Esophagus muscularis mucosa (tissue), 4 donors: Measurements from ENCODE around the gene SLC10A7. TPM values are rescaled to one million over a fixed set of nuclear protein-coding genes. Genes with fewer than 3 reads are reported as not detected.

Experiments
- DNase-seq: peaks from one replicate; pipeline ENCODE4 v3.0.0-alpha.2; 2017; ENCODE audit errors: extremely low spot score
- H3K27ac ChIP-seq, 4 donors: fragments of 200-600 bp; sonication (generic); replicated peaks in 1 of 4; 1 replicate in 3 of 4; 2 replicates in 1 of 4; pipeline ENCODE4 v1.5.1; 2016 to 2019; ENCODE audit warnings: mild to moderate bottlenecking in 1 of 4
- H3K27me3 ChIP-seq, 4 donors: fragments of 200-600 bp; sonication (generic); one replicate each; pipeline versions ENCODE4 v1.5.1 to v1.6.0; 2016 to 2019
- H3K36me3 ChIP-seq, 4 donors: fragments of 200-600 bp; sonication (generic); one replicate each; pipeline ENCODE4 v1.5.1; 2016 to 2019
- H3K4me1 ChIP-seq, 4 donors: fragments of 200-600 bp; sonication (generic); one replicate each; pipeline ENCODE4 v1.5.1; 2016 to 2019
- H3K4me3 ChIP-seq, 4 donors: fragments of 200-600 bp; sonication (generic); 1 replicate in 2 of 4; 2 replicates in 2 of 4; pipeline ENCODE4 v1.5.1; 2016 to 2019; ENCODE audit warnings: mild to moderate bottlenecking in 4 of 4, moderate library complexity in 1 of 4
- H3K9me3 ChIP-seq, 4 donors: fragments of 200-600 bp; sonication (generic); 1 replicate in 3 of 4; 2 replicates in 1 of 4; pipeline ENCODE4 v1.5.1; 2016 to 2019
- EP300 ChIP-seq: sonication (generic); formaldehyde crosslinking; IDR thresholded peaks from one replicate; pipeline ENCODE4 v1.6.1; 2017; ENCODE audit warnings: antibody characterized with exemption
- POLR2A ChIP-seq: fragments of 450-650 bp; IDR thresholded peaks from one replicate; pipeline ENCODE4 v1.6.1; 2017; ENCODE audit warnings: antibody characterized with exemption, moderate library complexity, mild to moderate bottlenecking, low read depth
- POLR2AphosphoS5 ChIP-seq, 2 donors: sonication (generic); formaldehyde crosslinking; IDR thresholded peaks; one replicate each; pipeline ENCODE4 v1.6.1; 2017; ENCODE audit warnings: antibody characterized with exemption in 2 of 2
- WGBS: methylation state at CpG from one replicate; pipeline ENCODE4 v1.1.5; 2018; 5-methylcytosine and 5-hydroxymethylcytosine counted together
- intact Hi-C: fragments of 100-400 bp; cut with DNase I; formaldehyde crosslinking; loops from one replicate; pipeline ENCODE4 v1.15.1; 2023
- total RNA-seq, 4 donors: library from RNA; depleted of rRNA; stranded (reverse); fragments of >200 nt; gene quantifications; one replicate each; pipeline versions ENCODE4 v1.1.0 to v1.2.1, GENCODE V29; 2016
- TF ChIP-seq, protein P1 (sequence below), 3 experiments: fragments of 200-600 bp in 2 of 3; fragments of 450-650 bp in 1 of 3; sonication (generic) in 2 of 3; IDR thresholded peaks; one replicate each; pipeline ENCODE4 v1.5.1; 2017 to 2019; ENCODE audit warnings: antibody characterized with exemption in 3 of 3, mild to moderate bottlenecking in 2 of 3, moderate library complexity in 1 of 3

SLC10A7 gene
- total RNA-seq, 4 donors from 2014 or later = 3.3 to 6.2 (median 5.7) TPM

DNA sequence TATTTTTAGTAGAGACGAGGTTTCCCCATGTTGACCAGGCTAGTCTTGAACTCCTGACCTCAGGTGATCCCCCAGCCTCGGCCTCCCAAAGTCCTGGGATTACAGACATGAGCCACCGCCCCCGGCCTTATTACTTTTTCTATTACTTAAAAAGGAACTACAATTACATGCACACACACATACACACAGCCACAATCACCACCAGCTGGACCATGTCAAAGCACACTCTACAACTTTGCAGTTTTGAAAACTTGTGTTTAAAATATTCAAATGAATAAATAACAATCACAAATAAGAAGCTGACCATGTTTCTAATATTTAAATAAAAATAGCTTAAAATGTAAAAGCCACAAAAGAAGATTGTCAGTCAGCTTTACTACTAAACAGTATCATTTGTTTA lies 23.4 kb downstream of the SLC10A7 start:
- DNase-seq = no peak
- H3K4me3 ChIP-seq = no peak overlapping the region
- no peaks in the 10 kb centered on the region for H3K9me3 ChIP-seq
- H3K27ac ChIP-seq = no peak overlapping the region
- no peak for TF ChIP-seq EP300
- no peak for TF ChIP-seq POLR2A
- TF ChIP-seq, protein P1, sequence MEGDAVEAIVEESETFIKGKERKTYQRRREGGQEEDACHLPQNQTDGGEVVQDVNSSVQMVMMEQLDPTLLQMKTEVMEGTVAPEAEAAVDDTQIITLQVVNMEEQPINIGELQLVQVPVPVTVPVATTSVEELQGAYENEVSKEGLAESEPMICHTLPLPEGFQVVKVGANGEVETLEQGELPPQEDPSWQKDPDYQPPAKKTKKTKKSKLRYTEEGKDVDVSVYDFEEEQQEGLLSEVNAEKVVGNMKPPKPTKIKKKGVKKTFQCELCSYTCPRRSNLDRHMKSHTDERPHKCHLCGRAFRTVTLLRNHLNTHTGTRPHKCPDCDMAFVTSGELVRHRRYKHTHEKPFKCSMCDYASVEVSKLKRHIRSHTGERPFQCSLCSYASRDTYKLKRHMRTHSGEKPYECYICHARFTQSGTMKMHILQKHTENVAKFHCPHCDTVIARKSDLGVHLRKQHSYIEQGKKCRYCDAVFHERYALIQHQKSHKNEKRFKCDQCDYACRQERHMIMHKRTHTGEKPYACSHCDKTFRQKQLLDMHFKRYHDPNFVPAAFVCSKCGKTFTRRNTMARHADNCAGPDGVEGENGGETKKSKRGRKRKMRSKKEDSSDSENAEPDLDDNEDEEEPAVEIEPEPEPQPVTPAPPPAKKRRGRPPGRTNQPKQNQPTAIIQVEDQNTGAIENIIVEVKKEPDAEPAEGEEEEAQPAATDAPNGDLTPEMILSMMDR (IDR thresholded peaks at IDR 0.05) = no peak
- TF ChIP-seq POLR2AphosphoS5 (IDR thresholded peaks at IDR 0.05) = no peak
- H3K4me1 ChIP-seq = no peaks in the 10 kb centered on the region
- H3K27me3 ChIP-seq = no peaks in the 10 kb centered on the region
- peaks cover 0 to 21% (median 4%) of the 10 kb centered on the region in 4 donors for H3K36me3 ChIP-seq
- intact Hi-C loops = no loop called here
- WGBS = 89% methylated on average over 4 of the region's 4 CpGs

DNA sequence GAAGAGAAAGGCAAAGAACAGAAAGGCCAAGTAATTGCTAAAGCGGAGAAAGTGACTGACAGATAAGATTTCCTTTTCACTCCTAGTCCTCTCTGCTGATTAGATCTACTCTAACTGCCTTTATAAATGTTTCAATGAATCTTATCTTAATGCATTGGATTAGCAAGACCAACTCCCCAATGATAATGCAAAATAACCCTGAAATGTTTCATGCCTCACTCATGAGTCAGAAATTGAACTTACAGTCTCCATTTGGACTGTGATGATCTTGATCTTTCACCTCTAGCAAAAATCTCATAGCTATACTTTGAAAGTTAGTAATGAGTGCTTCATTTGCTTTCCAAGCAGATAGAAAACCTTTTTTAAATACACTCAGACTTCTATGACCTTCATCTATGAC lies 26.5 kb downstream of the SLC10A7 start:
- H3K27me3 ChIP-seq = no peaks in the 10 kb centered on the region
- 96% methylated on average over 1 of the region's 1 CpG for WGBS
- intact Hi-C loops = no loop called here
- H3K9me3 ChIP-seq = no peaks in the 10 kb centered on the region
- H3K4me3 ChIP-seq = no peak overlapping the region
- no peak overlapping the region for H3K27ac ChIP-seq
- no peaks in the 10 kb centered on the region for H3K4me1 ChIP-seq
- no peak for TF ChIP-seq POLR2A
- TF ChIP-seq, protein P1 (IDR thresholded peaks at IDR 0.05) = no peak
- no peak for TF ChIP-seq EP300
- no peak for TF ChIP-seq POLR2AphosphoS5 (IDR thresholded peaks at IDR 0.05)
- no peak for DNase-seq
- H3K36me3 ChIP-seq = no peaks in the 10 kb centered on the region

DNA sequence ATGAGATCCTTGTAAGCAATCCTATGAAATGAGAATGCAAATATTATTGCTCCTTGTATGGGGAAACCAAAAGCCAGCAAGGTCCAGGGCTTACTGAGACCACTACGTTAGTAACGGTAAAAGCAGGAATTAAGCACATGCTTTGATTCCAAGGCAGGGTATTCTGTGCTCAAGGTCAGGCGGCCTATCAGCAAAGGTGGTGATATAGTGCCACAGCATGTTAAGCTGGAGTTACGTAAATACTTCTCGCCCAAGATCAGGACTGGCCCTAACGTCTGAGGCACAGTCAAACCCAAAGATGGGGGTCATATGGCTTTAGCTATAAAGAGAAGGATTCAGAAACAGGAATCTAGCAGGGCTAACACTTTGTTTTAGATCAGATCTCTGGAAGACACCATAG lies 27.6 kb downstream of the SLC10A7 start:
- Histone ChIP-seq H3K27ac (no peak overlapping the region), H3K27me3 (no peaks in the 10 kb centered on the region), H3K36me3 (no peaks in the 10 kb centered on the region), H3K4me3 (no peak overlapping the region), H3K4me1 (no peaks in the 10 kb centered on the region), H3K9me3 (no peaks in the 10 kb centered on the region)
- TF ChIP-seq, protein P1 (IDR thresholded peaks at IDR 0.05) = no peak
- no peak for TF ChIP-seq POLR2AphosphoS5 (IDR thresholded peaks at IDR 0.05)
- no peak for TF ChIP-seq EP300
- no peak for TF ChIP-seq POLR2A
- no peak for DNase-seq
- 85% methylated on average over 6 of the region's 6 CpGs for WGBS
- intact Hi-C loops = no loop called here

DNA sequence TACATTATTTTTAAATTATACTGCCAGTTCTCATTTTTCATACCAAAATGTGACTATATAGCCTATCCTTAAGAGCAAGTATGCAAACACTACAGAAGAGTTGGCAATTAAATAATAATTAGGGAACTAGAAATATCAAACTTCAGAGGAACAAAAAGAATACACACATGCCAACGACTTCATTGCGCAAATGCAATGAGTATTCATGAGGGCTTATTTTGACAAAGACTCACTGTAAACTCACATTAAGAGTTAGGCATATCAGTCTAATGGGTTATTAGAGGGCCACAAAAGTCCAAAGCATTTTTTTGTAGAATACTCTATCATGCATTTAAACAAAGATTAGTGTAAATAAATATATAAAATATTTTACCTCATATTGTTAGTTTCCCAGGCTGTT lies 31.6 kb downstream of the SLC10A7 start:
- H3K36me3 ChIP-seq = peaks cover 0 to 16% (median 6%) of the 10 kb centered on the region in 4 donors
- H3K27me3 ChIP-seq = no peaks in the 10 kb centered on the region
- H3K27ac ChIP-seq = no peak overlapping the region
- H3K4me3 ChIP-seq = no peak overlapping the region
- no peak for DNase-seq
- TF ChIP-seq, protein P1 (IDR thresholded peaks at IDR 0.05) = no peak
- no peak for TF ChIP-seq EP300
- no peak for TF ChIP-seq POLR2AphosphoS5 (IDR thresholded peaks at IDR 0.05)
- TF ChIP-seq POLR2A = no peak
- intact Hi-C loops = no loop called here
- 84% methylated on average over 2 of the region's 2 CpGs for WGBS
- H3K4me1 ChIP-seq = no peaks in the 10 kb centered on the region
- H3K9me3 ChIP-seq = no peaks in the 10 kb centered on the region

DNA sequence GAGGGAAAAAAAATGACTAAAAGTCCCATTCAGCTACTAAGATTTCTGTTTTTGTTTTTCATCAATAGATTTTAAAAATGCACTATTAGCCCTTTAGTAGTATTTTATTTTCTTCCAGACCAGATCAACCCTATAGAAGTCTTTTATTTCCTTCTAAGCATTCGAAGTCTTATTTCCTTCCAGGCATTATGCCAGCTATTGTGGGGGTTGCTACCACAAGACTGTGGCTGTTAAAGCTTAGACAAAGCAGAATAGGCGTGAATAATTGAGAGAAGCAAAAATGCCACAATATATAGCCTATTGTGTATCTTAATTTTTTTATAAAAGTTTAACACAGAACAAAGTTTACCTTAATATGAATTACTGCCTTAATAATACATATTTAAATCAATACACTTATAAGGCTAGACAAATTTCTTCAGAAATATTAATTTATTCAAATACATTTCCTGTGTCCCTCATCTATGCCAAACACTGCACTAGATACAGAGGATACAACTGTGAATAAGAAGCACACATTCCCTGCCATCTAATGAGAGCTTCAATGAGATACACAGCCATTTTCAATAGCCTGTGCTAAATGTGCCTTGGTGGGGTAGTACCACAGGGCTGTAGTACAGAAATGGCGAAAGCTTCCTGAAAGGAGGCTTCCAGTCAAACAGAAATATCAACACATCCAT lies 33.1 kb downstream of the SLC10A7 start:
- 68% methylated on average over 3 of the region's 3 CpGs for WGBS
- Histone ChIP-seq H3K9me3 (peaks cover 0 to 7% (median 5%) of the 10 kb centered on the region in 4 donors), H3K4me3 (no peak overlapping the region), H3K4me1 (no peaks in the 10 kb centered on the region), H3K36me3 (peaks cover 0 to 22% (median 6%) of the 10 kb centered on the region in 4 donors), H3K27me3 (no peaks in the 10 kb centered on the region), H3K27ac (no peak overlapping the region)
- TF ChIP-seq POLR2AphosphoS5 (IDR thresholded peaks at IDR 0.05) = no peak
- no peak for TF ChIP-seq EP300
- TF ChIP-seq POLR2A = no peak
- TF ChIP-seq, protein P1 (IDR thresholded peaks at IDR 0.05) = no peak
- intact Hi-C loops = no loop called here
- no peak for DNase-seq
